ENCODE results near the gene LCP2. TPM values are rescaled to one million over a fixed set of nuclear protein-coding genes. Genes with fewer than 3 reads are reported as not detected.

Gene LCP2
- polyA plus RNA-seq, 3 donors, result 52.0 to 177 (median 89.5) TPM

GRCh38 chr5:170292179-170293104 lies 5.1 kb downstream of the LCP2 start:
- DNase-seq, result no peak
- H3K36me3 Mint-ChIP-seq, result peaks cover 79 to 91% of the 10 kb centered on the region in 2 donors

More at GRCh38 chr5:170292179-170293104, 5.1 kb downstream of the LCP2 start:
- peaks cover 84% of the 10 kb centered on the region for H3K4me1 Mint-ChIP-seq
- Histone ChIP-seq H3K27me3 (ENCODE audit: control insufficient read depth in 2 of 2, insufficient read depth in 2 of 2, low read length in 2 of 2) (no peaks in the 10 kb centered on the region), H3K9ac (ENCODE audit: insufficient read depth, low read length, poor library complexity, severe bottlenecking) (no peak overlapping the region), H3K9me3 (replicated peaks in 1 of 2; ENCODE audit: control insufficient read depth in 1 of 2, insufficient read depth in 1 of 2, low read length in 2 of 2) (no peaks in the 10 kb centered on the region), H4K20me1 (ENCODE audit: insufficient read depth, low read length) (peaks cover 99% of the 10 kb centered on the region), H3K79me2 (ENCODE audit: insufficient read depth, low read length) (peaks cover 91% of the 10 kb centered on the region), H3K36me3 (replicated peaks in 1 of 2; ENCODE audit: control insufficient read depth in 1 of 2, insufficient read depth in 2 of 2, low read length in 2 of 2) (peaks cover 58 to 70% of the 10 kb centered on the region in 2 donors), H3K4me1 (ENCODE audit: control insufficient read depth in 1 of 2, insufficient read depth in 2 of 2, low read length in 2 of 2) (peaks cover 84 to 87% of the 10 kb centered on the region in 2 donors), H3K4me3 (replicated peaks in 1 of 3; ENCODE audit: low read depth in 2 of 3, low read length in 3 of 3) (peak overlapping the region in 1 of 3 experiments; percentile 93), H3K4me2 (replicated peaks; ENCODE audit: extremely low read depth, low read length, poor library complexity, severe bottlenecking) (peak overlapping the region; percentile 87), H2AFZ (ENCODE audit: insufficient read depth, low read depth, low read length, poor library complexity, severe bottlenecking) (no peak overlapping the region), H3K27ac (ENCODE audit: low read depth in 1 of 2, low read length in 2 of 2) (peak overlapping the region; percentile 66 to 95)
- H3K27ac Mint-ChIP-seq, result peak overlapping the region; percentile 89 to 100 (median 93)
- no peak for TF ChIP-seq CTCF (IDR thresholded peaks at IDR 0.05)
- intact Hi-C loops (cut with micrococcal nuclease), result loop anchor here (5.0 kb wide), 2 partner anchors 40 to 50 kb away; no protein-coding TSS in a partner anchor
- WGBS (ENCODE audit: insufficient coverage), result 92% methylated on average over 2 of the region's 4 CpGs
- H3K4me3 Mint-ChIP-seq, result peak overlapping the region; percentile 99 to 100
- H3K9me3 Mint-ChIP-seq, result peaks cover 0 to 4% (median 0%) of the 10 kb centered on the region in 7 donors
- H3K27me3 Mint-ChIP-seq (ENCODE audit: low read depth in 3 of 3), result peaks cover 0 to 4% (median 2%) of the 10 kb centered on the region in 3 donors
